GM18861 (cell line): Measurements from ENCODE around the gene ULK3.

ENCODE experiments used
- ATAC-seq: cut with Tn5 transposase; IDR thresholded peaks from one replicate; pipeline ENCODE4 v1.9.1; 2021; ENCODE audit not compliant: unreplicated experiment

Gene ULK3

GRCh38 chr15:74800559-74801094 is 42.3 kb downstream of the ULK3 start:
- ATAC-seq, result no peak

- peak; percentile 62 for ATAC-seq
Observed at GRCh38 chr15:74799856-74800558, 42.9 kb downstream of the ULK3 start.

- ATAC-seq, result peak; percentile 3
Observed at GRCh38 chr15:74799255-74799855, 43.6 kb downstream of the ULK3 start.

GRCh38 chr15:74798388-74799254 is 44.3 kb downstream of the ULK3 start:
- ATAC-seq, result no peak

- no peak for ATAC-seq
Observed at GRCh38 chr15:74795966-74796625, 46.9 kb downstream of the ULK3 start.

- no peak for ATAC-seq
Observed at GRCh38 chr15:74794970-74795349, 48.0 kb downstream of the ULK3 start.

- ATAC-seq, result no peak
Observed at GRCh38 chr15:74794248-74794969, 48.5 kb downstream of the ULK3 start.

GRCh38 chr15:74793135-74794028 is 49.6 kb downstream of the ULK3 start:
- ATAC-seq, result no peak

GRCh38 chr15:74792227-74793016 is 50.5 kb downstream of the ULK3 start:
- no peak for ATAC-seq

GRCh38 chr15:74791667-74792066 is 51.3 kb downstream of the ULK3 start:
- no peak for ATAC-seq

- no peak for ATAC-seq
Observed at GRCh38 chr15:74791007-74791406, 51.9 kb downstream of the ULK3 start.

- ATAC-seq, result peak; percentile 20
Observed at GRCh38 chr15:74790080-74790916, 52.7 kb downstream of the ULK3 start.

- no peak for ATAC-seq
Observed at GRCh38 chr15:74789741-74790079, 53.2 kb downstream of the ULK3 start.

- no peak for ATAC-seq
Observed at GRCh38 chr15:74789171-74789631, 53.8 kb downstream of the ULK3 start.

- no peak for ATAC-seq
Observed at GRCh38 chr15:74788683-74789151, 54.2 kb downstream of the ULK3 start.

GRCh38 chr15:74788042-74788682 is 54.8 kb downstream of the ULK3 start:
- ATAC-seq, result no peak
